ENCODE results near the gene MYO9A. TPM values are rescaled to one million over a fixed set of nuclear protein-coding genes. Genes with fewer than 3 reads are reported as not detected.

Gene MYO9A
- total RNA-seq, 1 donor from 2014 or later: 41.8 TPM

DNA sequence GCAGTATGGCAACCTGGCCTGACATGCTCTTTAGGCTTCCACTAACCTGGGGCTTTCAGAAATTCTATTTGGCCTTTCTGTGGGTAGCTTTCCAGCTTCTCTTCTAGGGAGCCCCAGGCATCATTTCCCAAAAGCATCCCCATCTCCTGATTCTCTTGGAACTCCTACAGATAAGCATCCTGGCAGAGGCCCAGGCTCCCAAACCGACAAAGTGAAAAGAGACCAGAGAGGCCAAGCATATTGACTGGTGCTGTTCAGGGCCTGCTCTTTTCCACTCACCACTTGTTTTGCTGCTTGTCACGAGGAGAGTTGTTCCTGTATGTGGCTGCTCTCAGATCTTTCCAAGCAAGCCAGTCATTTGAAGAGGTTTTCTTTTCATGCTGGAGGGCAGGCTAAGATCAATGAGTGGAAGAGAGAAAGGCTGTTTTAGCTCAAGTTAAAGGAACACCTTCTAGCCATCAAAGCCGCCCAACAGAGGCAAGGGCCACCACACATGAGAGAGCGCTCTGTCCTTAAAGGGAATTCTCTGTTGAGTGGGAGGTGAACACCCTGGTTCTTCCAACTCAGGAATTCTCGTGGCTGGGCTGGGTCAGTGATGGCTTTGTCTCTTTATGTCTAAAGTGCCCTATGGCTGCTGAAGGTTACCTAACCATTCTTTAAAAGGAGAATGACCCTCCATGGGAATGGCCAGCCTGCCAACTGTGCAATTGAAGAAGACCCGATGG is 338.7 kb downstream of the MYO9A start:
- Mint-ChIP-seq H3K4me1 (ENCODE audit: low read depth) (peaks cover 15% of the 10 kb centered on the region), H3K27me3 (ENCODE audit: low read depth) (no peaks in the 10 kb centered on the region), H3K36me3 (ENCODE audit: low read depth) (no peaks in the 10 kb centered on the region), H3K27ac (ENCODE audit: unreplicated experiment) (no peak overlapping the region), H3K4me3 (ENCODE audit: unreplicated experiment) (no peak overlapping the region), H3K9me3 (ENCODE audit: low read depth) (no peaks in the 10 kb centered on the region)
- DNase-seq (ENCODE audit: low spot score): no peak
- TF ChIP-seq, protein P1, sequence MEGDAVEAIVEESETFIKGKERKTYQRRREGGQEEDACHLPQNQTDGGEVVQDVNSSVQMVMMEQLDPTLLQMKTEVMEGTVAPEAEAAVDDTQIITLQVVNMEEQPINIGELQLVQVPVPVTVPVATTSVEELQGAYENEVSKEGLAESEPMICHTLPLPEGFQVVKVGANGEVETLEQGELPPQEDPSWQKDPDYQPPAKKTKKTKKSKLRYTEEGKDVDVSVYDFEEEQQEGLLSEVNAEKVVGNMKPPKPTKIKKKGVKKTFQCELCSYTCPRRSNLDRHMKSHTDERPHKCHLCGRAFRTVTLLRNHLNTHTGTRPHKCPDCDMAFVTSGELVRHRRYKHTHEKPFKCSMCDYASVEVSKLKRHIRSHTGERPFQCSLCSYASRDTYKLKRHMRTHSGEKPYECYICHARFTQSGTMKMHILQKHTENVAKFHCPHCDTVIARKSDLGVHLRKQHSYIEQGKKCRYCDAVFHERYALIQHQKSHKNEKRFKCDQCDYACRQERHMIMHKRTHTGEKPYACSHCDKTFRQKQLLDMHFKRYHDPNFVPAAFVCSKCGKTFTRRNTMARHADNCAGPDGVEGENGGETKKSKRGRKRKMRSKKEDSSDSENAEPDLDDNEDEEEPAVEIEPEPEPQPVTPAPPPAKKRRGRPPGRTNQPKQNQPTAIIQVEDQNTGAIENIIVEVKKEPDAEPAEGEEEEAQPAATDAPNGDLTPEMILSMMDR (IDR thresholded peaks at IDR 0.05): no peak

DNA sequence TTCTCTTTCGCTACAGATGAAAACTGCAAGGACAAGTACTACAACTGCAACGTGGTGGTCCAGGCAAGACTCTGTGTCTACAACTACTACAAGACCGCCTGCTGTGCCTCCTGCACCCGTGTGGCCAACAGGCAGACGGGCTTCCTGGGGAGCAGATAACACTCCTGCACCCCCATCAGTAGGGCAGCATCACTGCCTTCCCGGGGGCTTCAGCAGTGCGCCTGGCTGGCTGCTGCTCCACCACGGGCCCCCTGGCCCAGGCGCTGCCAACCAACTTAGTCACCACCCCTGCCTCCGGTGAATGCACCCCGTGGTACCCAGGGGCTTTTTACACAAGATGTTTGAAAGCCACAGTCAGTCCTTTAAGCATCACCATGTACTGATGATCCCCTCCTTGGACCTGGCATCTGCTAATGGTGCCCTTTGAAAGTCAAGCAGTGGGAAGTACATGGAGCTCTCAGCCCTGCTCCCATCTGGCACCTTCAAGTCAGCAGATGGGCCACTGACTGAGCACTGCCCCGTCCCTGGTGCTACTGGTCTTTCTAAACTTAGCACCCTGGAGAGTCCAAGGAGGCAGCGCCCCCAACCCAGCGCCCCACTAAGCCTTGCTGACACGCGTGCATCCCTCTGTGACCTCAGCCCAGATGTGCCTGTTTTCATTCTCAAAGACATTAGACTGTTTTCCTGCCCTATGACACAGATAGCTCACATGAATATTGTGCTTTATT is 340.6 kb downstream of the MYO9A start:
- Mint-ChIP-seq H3K27me3 (ENCODE audit: low read depth) (no peaks in the 10 kb centered on the region), H3K27ac (ENCODE audit: unreplicated experiment) (no peak overlapping the region), H3K36me3 (ENCODE audit: low read depth) (no peaks in the 10 kb centered on the region), H3K4me1 (ENCODE audit: low read depth) (peaks cover 15% of the 10 kb centered on the region), H3K4me3 (ENCODE audit: unreplicated experiment) (no peak overlapping the region), H3K9me3 (ENCODE audit: low read depth) (no peaks in the 10 kb centered on the region)
- TF ChIP-seq, protein P1 (IDR thresholded peaks at IDR 0.05): no peak
- DNase-seq (ENCODE audit: low spot score): no peak

DNA sequence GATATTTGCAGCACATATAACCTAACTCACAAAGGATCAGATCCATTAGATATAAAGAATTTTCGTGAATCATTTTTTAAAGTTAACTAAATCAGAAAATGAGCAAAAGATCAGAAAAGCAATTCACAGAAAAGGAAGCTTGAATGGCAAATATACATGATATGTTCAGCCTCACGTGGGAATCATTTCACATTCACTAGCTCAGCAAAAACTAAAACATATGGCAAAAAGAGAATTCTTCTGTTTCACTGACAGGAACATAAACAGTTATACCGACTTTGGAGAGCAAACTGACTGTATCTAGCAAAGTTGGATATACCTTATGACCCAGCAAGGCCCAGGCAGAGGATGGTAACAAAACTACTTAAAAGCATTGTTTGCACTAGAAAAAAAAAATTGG is 341.6 kb downstream of the MYO9A start:
- TF ChIP-seq, protein P1 (IDR thresholded peaks at IDR 0.05): no peak
- H3K36me3 Mint-ChIP-seq (ENCODE audit: low read depth): no peaks in the 10 kb centered on the region
- no peak overlapping the region for H3K27ac Mint-ChIP-seq (ENCODE audit: unreplicated experiment)
- H3K9me3 Mint-ChIP-seq (ENCODE audit: low read depth): no peaks in the 10 kb centered on the region
- no peak for DNase-seq (ENCODE audit: low spot score)
- H3K4me3 Mint-ChIP-seq (ENCODE audit: unreplicated experiment): no peak overlapping the region
- H3K27me3 Mint-ChIP-seq (ENCODE audit: low read depth): no peaks in the 10 kb centered on the region
- peaks cover 15% of the 10 kb centered on the region for H3K4me1 Mint-ChIP-seq (ENCODE audit: low read depth)

DNA sequence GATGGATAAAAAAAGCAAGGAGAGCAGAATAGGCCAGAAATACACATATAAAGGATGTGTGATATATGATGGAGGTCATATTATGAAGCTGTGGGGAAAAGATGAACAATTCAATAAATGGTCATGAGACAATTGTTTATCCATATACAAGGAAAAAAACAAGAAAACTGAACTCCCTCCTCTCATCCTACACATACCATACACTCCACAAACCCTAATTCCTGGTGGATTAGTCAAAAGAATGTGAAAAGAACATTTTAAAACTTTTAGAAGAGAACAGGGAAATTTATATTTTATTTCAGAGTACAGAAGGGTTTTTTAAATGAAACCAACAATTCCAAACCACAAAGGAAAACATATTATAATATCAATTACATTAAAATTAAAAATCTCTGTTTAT is 342.1 kb downstream of the MYO9A start:
- Mint-ChIP-seq H3K4me3 (ENCODE audit: unreplicated experiment) (no peak overlapping the region), H3K4me1 (ENCODE audit: low read depth) (peaks cover 15% of the 10 kb centered on the region), H3K9me3 (ENCODE audit: low read depth) (no peaks in the 10 kb centered on the region), H3K27me3 (ENCODE audit: low read depth) (no peaks in the 10 kb centered on the region), H3K36me3 (ENCODE audit: low read depth) (no peaks in the 10 kb centered on the region), H3K27ac (ENCODE audit: unreplicated experiment) (no peak overlapping the region)
- TF ChIP-seq, protein P1 (IDR thresholded peaks at IDR 0.05): no peak
- no peak for DNase-seq (ENCODE audit: low spot score)

DNA sequence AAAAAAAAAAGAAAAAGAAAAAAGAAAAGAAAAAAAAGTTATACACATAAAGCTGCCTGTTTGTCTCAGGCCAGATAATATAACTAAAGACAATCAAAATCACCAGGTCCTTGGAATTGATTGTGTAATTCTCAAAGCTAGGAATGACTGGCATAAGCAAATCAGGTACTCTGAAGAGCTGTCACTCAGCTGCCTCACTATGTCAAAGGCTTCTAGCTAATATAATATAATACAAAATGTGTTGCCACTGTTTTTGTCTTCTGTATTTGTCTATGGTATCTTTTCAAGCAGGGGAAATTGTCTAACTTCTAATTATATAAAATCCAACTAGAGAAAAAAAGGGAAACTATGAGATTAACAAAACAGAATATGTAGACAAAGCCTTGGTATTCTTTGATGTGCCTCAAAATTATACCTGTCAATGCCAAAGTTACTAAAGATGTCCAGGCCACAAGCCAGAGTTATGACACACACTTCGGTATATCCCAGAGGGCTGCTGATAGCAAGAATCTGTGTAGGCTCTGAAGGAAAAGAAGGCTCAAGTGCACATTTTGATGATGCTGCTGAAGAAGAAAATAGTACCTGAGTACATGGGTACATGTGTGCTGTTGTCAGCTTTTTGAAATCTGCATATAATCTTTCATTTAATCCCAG is 344.6 kb downstream of the MYO9A start:
- no peaks in the 10 kb centered on the region for H3K27me3 Mint-ChIP-seq (ENCODE audit: low read depth)
- TF ChIP-seq, protein P1 (IDR thresholded peaks at IDR 0.05): no peak
- H3K9me3 Mint-ChIP-seq (ENCODE audit: low read depth): no peaks in the 10 kb centered on the region
- DNase-seq (ENCODE audit: low spot score): no peak
- H3K4me3 Mint-ChIP-seq (ENCODE audit: unreplicated experiment): no peak overlapping the region
- peaks cover 4% of the 10 kb centered on the region for H3K4me1 Mint-ChIP-seq (ENCODE audit: low read depth)
- H3K36me3 Mint-ChIP-seq (ENCODE audit: low read depth): no peaks in the 10 kb centered on the region
- H3K27ac Mint-ChIP-seq (ENCODE audit: unreplicated experiment): no peak overlapping the region

Measured in chondrocyte (in vitro differentiated cells).